Heart right ventricle (tissue), 16 donors: ENCODE data around the gene CCNG2. TPM values are rescaled to one million over a fixed set of nuclear protein-coding genes. Genes with fewer than 3 reads are reported as not detected.

Source experiments
- ATAC-seq, 8 donors: fragments of 200-7000 bp; cut with Tn5 transposase; one replicate each; pipeline ENCODE4 v1.9.1; 2020; ENCODE audit warnings: mild to moderate bottlenecking in 8 of 8, moderate library complexity in 8 of 8, moderate number of reproducible peaks in 1 of 8
- DNase-seq, 2 donors: peaks; one replicate each; pipeline ENCODE4 v3.0.0-alpha.2; 2020
- H3K27ac ChIP-seq, 10 donors: fragments of 200-600 bp; sonication (generic) in 2 of 10; one replicate each; pipeline versions ENCODE4 v1.5.0 to v1.8.0; 2020 to 2022; ENCODE audit warnings: mild to moderate bottlenecking in 3 of 10
- H3K27me3 ChIP-seq, 7 donors: fragments of 200-600 bp; one replicate each; pipeline ENCODE4 v1.8.0; 2021 to 2022; ENCODE audit warnings: mild to moderate bottlenecking in 2 of 7
- H3K36me3 ChIP-seq, 9 donors: fragments of 200-600 bp; sonication (generic) in 1 of 9; one replicate each; pipeline versions ENCODE4 v1.5.0 to v1.8.0; 2020 to 2022; ENCODE audit warnings: mild to moderate bottlenecking in 2 of 9
- H3K4me1 ChIP-seq, 9 donors: fragments of 200-600 bp; sonication (generic) in 1 of 9; one replicate each; pipeline versions ENCODE4 v1.5.0 to v1.8.0; 2020 to 2022; ENCODE audit warnings: mild to moderate bottlenecking in 4 of 9
- H3K4me3 ChIP-seq, 10 donors: fragments of 200-600 bp; sonication (generic) in 2 of 10; one replicate each; pipeline versions ENCODE4 v1.5.0 to v1.8.0; 2020 to 2022; ENCODE audit warnings: mild to moderate bottlenecking in 7 of 10, moderate library complexity in 2 of 10
- H3K9me3 ChIP-seq, 11 donors: fragments of 200-600 bp in 10 of 11; sonication (generic) in 2 of 11; one replicate each; pipeline versions ENCODE4 v1.5.0 to v1.8.0; 2013 to 2022; ENCODE audit warnings: mild to moderate bottlenecking in 2 of 11, control low read depth in 1 of 11, moderate library complexity in 1 of 11
- CTCF ChIP-seq, 9 donors: fragments of 200-600 bp; sonication (generic) in 2 of 9; IDR thresholded peaks; one replicate each; pipeline versions ENCODE4 v1.5.0 to v1.8.0; 2021 to 2022; ENCODE audit warnings: antibody characterized with exemption in 9 of 9, mild to moderate bottlenecking in 5 of 9, moderate library complexity in 1 of 9
- WGBS, 2 donors: extraction: QIAGEN DNeasy Blood & Tissue Kit; methylation state at CpG; one replicate each; pipeline ENCODE4 v1.1.7; 2013; ENCODE audit warnings: inconsistent platforms in 1 of 2; 5-methylcytosine and 5-hydroxymethylcytosine counted together
- intact Hi-C, 10 donors: fragments of 100-400 bp; cut with DNase I; formaldehyde crosslinking; loops; one replicate each; pipeline versions ENCODE4 v1.11.1 to v1.14.2; 2022
- long read RNA-seq, 3 donors: library from polyadenylated mRNA; unstranded; transcript quantifications; one replicate each; pipeline ENCODE4 v2.0.0, GENCODE V29; 2020 to 2021
- polyA plus RNA-seq, 2 donors: library from polyadenylated mRNA; stranded (reverse); fragments of 200-250 nt; gene quantifications; one replicate each; pipeline ENCODE4 v1.2.3, GENCODE V29; 2013
- total RNA-seq, 10 donors: library from RNA; stranded (reverse); fragmentation: NEBNext Ultra II Directional in 3 of 10; extraction: Animal tissue kit (Norgen Biotek cat#: 25700) in 3 of 10; gene quantifications; one replicate each; pipeline versions ENCODE4 v1.2.1 to v1.2.4, GENCODE V29; 2021 to 2023
- donor health status: Arrhythmogenic right ventricular cardiomyopathy.
- donor health status: ischemic (EF 13 %, LVEDD 7.1; RV severe dilation, severe dysfunction).
- donor health status: healthy with polysubstance abuse.
- donor health status: DM: no; HTN: yes; CAD: no.
- donor health status: DM: no; HTN: no; CAD: no.
- donor health status: ischemic (EF 25% LVEDD 6.9; RV normal size, moderate dysfunction).
- donor health status: ischemic (EF 25% LVEDD 5.7; RV mildly dilated, moderate dysfunction).
- donor health status: healthy.
- donor health status: DM: yes; HTN: yes; CAD: no.
- donor health status: Ischemic cardiomyopathy.
- donor health status: ischemic (EF 35%, LVEDD 5.7; RV mildly dilated, moderate dysfunction).
- donor health status: nonischemic (EF 11% LVEDD 7.7; RV severe dilation, severe dysfunction).
- donor health status: DM: yes; HTN: yes; CAD: no.
- donor health status: PGD.
- donor health status: ischemic (EF 29% LVEDD 5.4; RV normal size, mild dysfunction).
- donor health status: nonischemic (EF 23%, LVEDD 6.1; RV moderate dilation, normal function).

The CCNG2 gene
- 10 to 100 TPM in 4 of 10 donors, 1 to 10 TPM in 6; 2.3 to 16.6 (median 9.7) TPM for total RNA-seq
- 1 to 10 TPM; 3.0 to 6.1 TPM for polyA plus RNA-seq
- long read RNA-seq, donor 1, full-length matches to known transcripts: 8 of 11 reads
- long read RNA-seq, donor 1, partial matches to known transcripts: 3 of 11 reads
- long read RNA-seq, donor 1, other reads (novel, unspliced or antisense): 0 of 11 reads
- long read RNA-seq, donor 2, full-length matches to known transcripts: 13 of 18 reads
- long read RNA-seq, donor 2, partial matches to known transcripts: 3 of 18 reads
- long read RNA-seq, donor 2, other reads (novel, unspliced or antisense): 2 of 18 reads
- long read RNA-seq, donor 3: 0 reads

GRCh38 chr4:77156912-77157858, at the start of gene CCNG2:
CCNG2 (plus strand) TSS chr4:77157207; CDS start chr4:77158533, 1,326 bp downstream.
- TF ChIP-seq CTCF (IDR thresholded peaks at IDR 0.05): peak in 2 of 9 donors; percentile 13 to 14

GRCh38 chr4:77110730-77111129, 46.3 kb upstream of the CCNG2 start:
- Histone ChIP-seq H3K4me3 (no peak overlapping the region), H3K4me1 (peaks cover 0 to under 1% (median 0%) of the 10 kb centered on the region in 9 donors), H3K27ac (no peak overlapping the region), H3K27me3 (peaks cover 0 to 3% (median 0%) of the 10 kb centered on the region in 7 donors), H3K9me3 (no peaks in the 10 kb centered on the region), H3K36me3 (no peaks in the 10 kb centered on the region)
- TF ChIP-seq CTCF (IDR thresholded peaks at IDR 0.05): no peak
- 100% methylated on average over 1 of the region's 1 CpG for whole genome bisulfite sequencing, 2 donors
- no peak for DNase-seq
- intact Hi-C loops: no loop called here
- ATAC-seq: no peak

More at GRCh38 chr4:77156912-77157858, at the start of gene CCNG2:
- ATAC-seq: peak; percentile 51 to 76 (median 60)
- DNase-seq: peak; percentile 77 to 90
- Histone ChIP-seq H3K4me3 (peak within 1 kb of the TSS; percentile 75 to 99 (median 93)), H3K27ac (peak within 1 kb of the TSS; percentile 80 to 98 (median 90)), H3K27me3 (no peaks in the 10 kb centered on the region), H3K9me3 (no peaks in the 10 kb centered on the region), H3K36me3 (peaks cover 0 to 36% (median 9%) of the 10 kb centered on the region in 9 donors), H3K4me1 (peaks cover 0 to 33% (median 13%) of the 10 kb centered on the region in 9 donors)
- WGBS, 2 donors: 0 to 1% methylated on average over 80 to 94 of the region's 94 CpGs
- intact Hi-C loops: loop anchor here in 7 of 10 donors (1.0 to 10.0 kb wide), 6 partner anchors 60 to 82 kb away; partner anchors contain the start of gene CCNI (in 3 of the 7)

- no peak for TF ChIP-seq CTCF (IDR thresholded peaks at IDR 0.05)
- ATAC-seq (no peak), DNase-seq (no peak)
- Histone ChIP-seq H3K4me3 (no peak overlapping the region), H3K36me3 (no peaks in the 10 kb centered on the region), H3K4me1 (no peaks in the 10 kb centered on the region), H3K27me3 (peaks cover 0 to 3% (median 0%) of the 10 kb centered on the region in 7 donors), H3K27ac (no peak overlapping the region), H3K9me3 (no peaks in the 10 kb centered on the region)
- intact Hi-C loops: no loop called here
- WGBS, 2 donors: 94% methylated on average over 29 of the region's 29 CpGs
Measured at GRCh38 chr4:77113069-77113468, 43.9 kb upstream of the CCNG2 start.

GRCh38 chr4:77117721-77118120, 39.3 kb upstream of the CCNG2 start:
- no peak for ATAC-seq
- Histone ChIP-seq H3K27me3 (peaks cover 0 to 4% (median 0%) of the 10 kb centered on the region in 7 donors), H3K36me3 (no peaks in the 10 kb centered on the region), H3K4me3 (no peak overlapping the region), H3K9me3 (no peaks in the 10 kb centered on the region), H3K27ac (no peak overlapping the region), H3K4me1 (no peaks in the 10 kb centered on the region)
- no peak for TF ChIP-seq CTCF (IDR thresholded peaks at IDR 0.05)
- DNase-seq: no peak
- intact Hi-C loops: no loop called here
